ENCODE data around the gene TMEM108. TPM values are rescaled to one million over a fixed set of nuclear protein-coding genes. Genes with fewer than 3 reads are reported as not detected.
"Not testable (repeated sequence)": the region's sequence is repeated elsewhere in the genome, so short reads cannot be mapped to it uniquely, and the experiment has no call there.

The TMEM108 gene
- total RNA-seq (1 to 10 TPM in 8 of 10 donors, under 1 TPM in 2; 0.40 to 4.0 (median 1.8) TPM), polyA plus RNA-seq (under 1 TPM; 0.67 to 0.88 TPM)
- long read RNA-seq, donor 1: 0 reads
- long read RNA-seq, donor 2, transcript TMEM108-205 (3 exons, 1,929 nt): major isoform, 5 of 7 reads
- long read RNA-seq, donor 2, partial matches to known transcripts: 1 of 7 reads
- long read RNA-seq, donor 2, other reads (novel, unspliced or antisense): 1 of 7 reads
- long read RNA-seq, donor 3: 0 reads

- TF ChIP-seq CTCF (IDR thresholded peaks at IDR 0.05): no peak
- no peaks in the 10 kb centered on the region for H3K9me3 ChIP-seq
- peaks cover 6 to 58% (median 53%) of the 10 kb centered on the region in 7 donors for H3K27me3 ChIP-seq
- ATAC-seq (peak; percentile 78 to 90 (median 86)), DNase-seq (peak; percentile 73 to 80)
- intact Hi-C loops (cut with DNase I): loop anchor here in 4 of 10 donors (2.0 to 10.0 kb wide), 4 partner anchors 303 to 339 kb away; no protein-coding TSS in a partner anchor
- peak within 1 kb of the TSS in 4 of 10 donors; percentile 11 to 42 (median 24) for H3K27ac ChIP-seq
- H3K4me1 ChIP-seq: peaks cover 0 to 24% (median 13%) of the 10 kb centered on the region in 9 donors
- no peaks in the 10 kb centered on the region for H3K36me3 ChIP-seq
- H3K4me3 ChIP-seq: peak within 1 kb of the TSS; percentile 47 to 70 (median 62)
- 1 to 2% methylated on average over 55 to 57 of the region's 57 CpGs for WGBS, 2 donors
These were observed at the start of gene TMEM108 for GRCh38 chr3:133038089-133038730. Gene TMEM108 (plus strand): TSS chr3:133038391.

DNA sequence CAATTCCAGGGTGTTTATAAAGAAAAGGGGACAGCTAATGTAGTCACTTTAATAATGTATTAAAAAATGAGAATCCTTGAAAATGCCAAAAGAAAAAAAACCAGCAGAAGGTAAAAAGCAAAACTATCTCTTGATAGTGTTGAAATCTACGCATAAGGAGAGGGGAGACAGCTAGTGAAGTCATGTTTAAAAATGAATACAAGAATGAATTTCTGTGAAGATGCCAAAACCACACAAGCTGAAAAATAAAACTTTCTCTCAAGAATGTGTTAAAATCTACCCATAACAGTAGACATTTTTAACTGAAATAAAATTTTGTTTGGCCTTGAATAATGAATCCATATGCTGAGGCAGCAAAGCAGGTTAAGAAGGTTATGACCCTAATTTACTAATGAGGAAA is 42.2 kb upstream of the TMEM108 start:
- intact Hi-C loops (cut with DNase I): no loop called here
- H3K4me3 ChIP-seq: no peak overlapping the region
- no peaks in the 10 kb centered on the region for H3K9me3 ChIP-seq
- no peak for TF ChIP-seq CTCF (IDR thresholded peaks at IDR 0.05)
- no peak overlapping the region for H3K27ac ChIP-seq
- ATAC-seq: no peak
- no peak for DNase-seq
- WGBS, 2 donors: 74 to 90% methylated on average over 1 of the region's 1 CpG
- H3K27me3 ChIP-seq: no peaks in the 10 kb centered on the region
- H3K4me1 ChIP-seq: no peaks in the 10 kb centered on the region
- no peaks in the 10 kb centered on the region for H3K36me3 ChIP-seq

DNA sequence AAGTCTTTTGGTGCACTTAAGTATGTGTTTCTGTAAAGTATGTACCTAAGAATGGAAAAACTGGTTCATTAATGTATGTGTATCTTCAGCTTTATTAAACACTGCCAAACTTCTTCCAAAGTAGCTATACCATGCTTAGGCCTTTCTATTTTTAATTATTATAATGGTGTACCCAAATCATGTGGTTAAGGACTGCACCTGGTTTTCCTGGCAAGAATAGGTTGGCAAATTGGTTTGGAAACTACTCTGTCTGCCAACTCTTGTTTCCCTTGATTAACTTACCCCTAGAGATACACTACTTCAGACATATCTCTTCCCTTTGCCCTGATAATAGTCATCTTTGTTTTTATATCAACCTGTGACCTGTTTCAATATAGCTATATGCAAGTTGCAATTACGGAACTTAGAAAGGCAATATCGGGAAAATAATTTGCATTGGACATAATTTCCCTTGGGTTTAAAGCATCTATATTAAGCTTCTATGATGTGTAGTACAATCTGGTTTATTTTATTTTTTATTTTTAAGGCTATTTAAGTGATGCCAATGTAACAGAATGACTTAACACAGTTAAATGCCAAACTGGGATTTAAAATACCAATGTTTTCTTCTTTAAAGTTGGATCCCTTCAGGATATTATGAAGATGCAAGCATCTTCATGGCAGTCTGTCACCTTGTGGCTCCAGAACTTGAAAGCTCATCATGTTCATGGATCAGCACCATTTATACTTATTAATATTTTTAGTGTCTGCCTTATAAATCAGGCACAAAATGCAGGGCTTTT is 40.6 kb upstream of the TMEM108 start:
- no peaks in the 10 kb centered on the region for H3K4me1 ChIP-seq
- 93% methylated on average over 2 of the region's 2 CpGs for WGBS, 2 donors
- H3K27me3 ChIP-seq: no peaks in the 10 kb centered on the region
- DNase-seq: no peak
- H3K27ac ChIP-seq: no peak overlapping the region
- no peak overlapping the region for H3K4me3 ChIP-seq
- H3K36me3 ChIP-seq: no peaks in the 10 kb centered on the region
- H3K9me3 ChIP-seq: no peaks in the 10 kb centered on the region
- no peak for ATAC-seq
- TF ChIP-seq CTCF (IDR thresholded peaks at IDR 0.05): no peak
- intact Hi-C loops (cut with DNase I): no loop called here

GRCh38 chr3:133005032-133005431 is 33.2 kb upstream of the TMEM108 start:
- H3K27me3 ChIP-seq; intact Hi-C loops (cut with DNase I); DNase-seq; H3K9me3 ChIP-seq; H3K4me1 ChIP-seq; H3K4me3 ChIP-seq; H3K27ac ChIP-seq; ATAC-seq; H3K36me3 ChIP-seq: not testable (repeated sequence)
- 85 to 93% methylated on average over 7 to 8 of the region's 9 CpGs for WGBS, 2 donors
